HepG2 (cell line): ENCODE data around the gene NDUFB5. TPM values are rescaled to one million over a fixed set of nuclear protein-coding genes. Genes with fewer than 3 reads are reported as not detected.

Experiments used
- ARID5B ChIP-seq: IDR thresholded peaks from 2 replicates; pipeline ENCODE4 v1.4.0; 2020; ENCODE audit warnings: mild to moderate bottlenecking, missing genetic modification reagents
- CEBPG ChIP-seq: IDR thresholded peaks from 2 replicates; pipeline ENCODE4 v1.6.1; 2016
- EP300 ChIP-seq, 3 experiments: sonication (generic) in 1 of 3; formaldehyde crosslinking in 1 of 3; IDR thresholded peaks; 2 replicates each; pipeline versions ENCODE4 v1.5.1 to v1.6.1; 2011 to 2020; ENCODE audit warnings: low read depth in 2 of 3, low read length in 2 of 3, borderline replicate concordance in 1 of 3, improper control_type of control experiment in 1 of 3, mild to moderate bottlenecking in 1 of 3, missing genetic modification reagents in 1 of 3, moderate library complexity in 1 of 3
- FOXK2 ChIP-seq: fragments of 450-650 bp; IDR thresholded peaks from 2 replicates; pipeline ENCODE4 v1.6.1; 2016
- GATAD2A ChIP-seq: IDR thresholded peaks from 2 replicates; pipeline ENCODE4 v1.6.1; 2016
- IRX3 ChIP-seq: sonication (generic); formaldehyde crosslinking; IDR thresholded peaks from 2 replicates; pipeline ENCODE4 v1.8.1; 2023; ENCODE audit warnings: mild to moderate bottlenecking, low read depth, missing genetic modification reagents, borderline replicate concordance
- NCOA2 ChIP-seq: sonication (generic); formaldehyde crosslinking; IDR thresholded peaks from 2 replicates; pipeline ENCODE4 v1.8.0; 2022; ENCODE audit warnings: inconsistent platforms
- RBFOX2 ChIP-seq: fragments of 200-400 bp; formaldehyde crosslinking; IDR thresholded peaks from 2 replicates; pipeline ENCODE4 v1.6.1; 2017; ENCODE audit warnings: low read depth, mild to moderate bottlenecking, low read length
- RBM22 ChIP-seq: fragments of 200-400 bp; formaldehyde crosslinking; optimal IDR thresholded peaks from 2 replicates; pipeline ENCODE3; 2017; ENCODE audit warnings: mild to moderate bottlenecking, low read length, moderate library complexity
- TCF7 ChIP-seq: sonication (generic); IDR thresholded peaks from 2 replicates; pipeline ENCODE4 v1.6.1; 2016; ENCODE audit warnings: antibody characterized with exemption, low read depth
- THRA ChIP-seq: sonication (generic); formaldehyde crosslinking; IDR thresholded peaks from 2 replicates; pipeline ENCODE4 v1.4.0; 2020; ENCODE audit warnings: missing genetic modification reagents, borderline replicate concordance
- ZBTB7B ChIP-seq: sonication (generic); formaldehyde crosslinking; IDR thresholded peaks from 2 replicates; pipeline ENCODE4 v1.4.0; 2020; ENCODE audit warnings: missing genetic modification reagents
- ZFP36 ChIP-seq: fragments of 150-350 bp; IDR thresholded peaks from 2 replicates; pipeline ENCODE4 v1.6.1; 2018; ENCODE audit warnings: borderline replicate concordance, low read length, low read depth; ENCODE audit not compliant: partially characterized antibody
- ZGPAT ChIP-seq: IDR thresholded peaks from 2 replicates; pipeline ENCODE4 v1.6.1; 2016; ENCODE audit warnings: mild to moderate bottlenecking
- ZNF12 ChIP-seq: sonication (generic); formaldehyde crosslinking; IDR thresholded peaks from 2 replicates; pipeline ENCODE4 v1.5.0; 2020; ENCODE audit warnings: missing genetic modification reagents
- ZNF24 ChIP-seq: fragments of 450-650 bp; IDR thresholded peaks from 2 replicates; pipeline ENCODE4 v1.6.1; 2017; ENCODE audit warnings: antibody characterized with exemption, mild to moderate bottlenecking
- ZNF580 ChIP-seq: IDR thresholded peaks from 2 replicates; pipeline ENCODE4 v1.6.1; 2016; ENCODE audit warnings: low read depth, borderline replicate concordance
- ZNF644 ChIP-seq: IDR thresholded peaks from 2 replicates; pipeline ENCODE4 v1.6.1; 2016; ENCODE audit warnings: low read depth
- ZNF746 ChIP-seq: sonication (generic); formaldehyde crosslinking; IDR thresholded peaks from 2 replicates; pipeline ENCODE4 v1.8.0; 2022; ENCODE audit warnings: mild to moderate bottlenecking, missing genetic modification reagents
- ZNF770 ChIP-seq: sonication (generic); formaldehyde crosslinking; IDR thresholded peaks from 2 replicates; pipeline ENCODE4 v1.5.0; 2020; ENCODE audit warnings: mild to moderate bottlenecking, missing genetic modification reagents
- ZSCAN9 ChIP-seq: IDR thresholded peaks from 2 replicates; pipeline ENCODE4 v1.6.1; 2016; ENCODE audit warnings: borderline replicate concordance
- polyA plus RNA-seq, 8 experiments: library from polyadenylated mRNA; depleted of rRNA in 3 of 8; stranded (reverse) in 7 of 8; unstranded in 1 of 8; fragments of >200 nt; fragmentation: Illumina TruSeq in 4 of 8; extraction: Trizol in 4 of 8; gene quantifications; 2 replicates each; pipeline versions ENCODE4 v1.2.1 to v1.2.3, GENCODE V29; 2011 to 2016; ENCODE audit warnings: low read depth in 4 of 8, missing spikeins in 1 of 8, mixed read lengths in 1 of 8; ENCODE audit not compliant: insufficient read depth in 1 of 8
- total RNA-seq, 5 experiments: library from RNA; depleted of rRNA; stranded (reverse); fragments of >200 nt; fragmentation: Illumina TruSeq; extraction: Trizol; gene quantifications; 2 replicates each; pipeline ENCODE4 v1.2.3, GENCODE V29; 2016; ENCODE audit warnings: low read depth in 1 of 5

The NDUFB5 gene
- total and polyA plus RNA-seq, 2 of the 13 experiments (the other 11 are each of a cell fraction or from before 2014, with no cell fraction given): 43.3 to 120 TPM

- TF ChIP-seq IRX3 (CRISPR knock-in tag): no peak
- peak; percentile 79 for TF ChIP-seq ZNF644 (CRISPR knock-in tag)
- TF ChIP-seq GATAD2A: peak; percentile 40; the same call in 1 of the 2 replicates
- TF ChIP-seq THRA (CRISPR knock-in tag): no peak
- no peak for TF ChIP-seq ZNF770 (CRISPR knock-in tag)
- TF ChIP-seq ZGPAT (CRISPR knock-in tag): 0 out of 2 replicates have a peak, but pooled peaks have one; percentile 27
- TF ChIP-seq ARID5B (CRISPR knock-in tag): peak; percentile 85
- TF ChIP-seq TCF7: peak; percentile 27; the same call in 1 of the 2 replicates
- TF ChIP-seq ZNF12 (CRISPR knock-in tag): no peak
- peak; percentile 70; the same call in 1 of the 2 replicates for TF ChIP-seq FOXK2
- TF ChIP-seq ZNF24: no peak
- TF ChIP-seq ZNF580 (CRISPR knock-in tag): no peak
- no peak for TF ChIP-seq ZFP36
- peak in 1 of 2 experiments; percentile 64; a peak in 2 of 4 replicates for TF ChIP-seq EP300 (IDR thresholded peaks at IDR 0.05; ENCODE audit: low read depth in 2 of 2, low read length in 2 of 2)
- peak; percentile 30; the same call in 1 of the 2 replicates for TF ChIP-seq EP300 (CRISPR knock-in tag; IDR thresholded peaks at IDR 0.05; ENCODE audit: borderline replicate concordance)
- TF ChIP-seq ZSCAN9 (CRISPR knock-in tag): no peak
- TF ChIP-seq ZNF746 (CRISPR knock-in tag): no peak
- TF ChIP-seq CEBPG: peak; percentile 71
- TF ChIP-seq RBM22: peak; percentile 38
- TF ChIP-seq ZBTB7B: no peak
- peak; percentile 62 for TF ChIP-seq NCOA2 (CRISPR knock-in tag)
- no peak for TF ChIP-seq RBFOX2
Observed at GRCh38 chr3:179663093-179663492, 58.5 kb downstream of the NDUFB5 start (continued).
